GM21447 (cell line): Measurements from ENCODE around the gene APBA2.

Source experiments
- ATAC-seq: cut with Tn5 transposase; IDR thresholded peaks from one replicate; pipeline ENCODE4 v1.9.1; 2021; ENCODE audit not compliant: unreplicated experiment

Gene APBA2

DNA sequence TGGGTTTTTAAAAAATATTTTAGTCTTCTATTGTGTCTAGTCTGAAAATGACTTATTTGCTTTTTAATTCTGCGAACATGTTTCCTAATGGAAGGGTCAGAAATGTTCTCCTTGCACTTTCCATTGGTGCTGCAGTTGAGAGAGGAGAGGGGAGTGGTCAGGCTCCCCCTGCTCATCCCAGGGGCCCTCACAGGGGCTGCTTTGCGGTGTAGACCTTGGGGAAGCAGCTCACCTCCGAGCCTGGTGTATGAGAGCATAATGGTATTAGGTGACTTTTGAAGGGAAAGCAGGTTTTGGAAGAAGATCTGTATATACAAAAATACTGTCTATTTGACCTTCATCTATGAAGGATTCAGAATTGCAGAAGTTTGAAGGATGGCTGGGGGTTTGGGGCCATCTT is 28.3 kb downstream of the APBA2 start:
- ATAC-seq = no peak

GRCh38 chr15:28914483-28915023 is 28.8 kb downstream of the APBA2 start:
- no peak for ATAC-seq

DNA sequence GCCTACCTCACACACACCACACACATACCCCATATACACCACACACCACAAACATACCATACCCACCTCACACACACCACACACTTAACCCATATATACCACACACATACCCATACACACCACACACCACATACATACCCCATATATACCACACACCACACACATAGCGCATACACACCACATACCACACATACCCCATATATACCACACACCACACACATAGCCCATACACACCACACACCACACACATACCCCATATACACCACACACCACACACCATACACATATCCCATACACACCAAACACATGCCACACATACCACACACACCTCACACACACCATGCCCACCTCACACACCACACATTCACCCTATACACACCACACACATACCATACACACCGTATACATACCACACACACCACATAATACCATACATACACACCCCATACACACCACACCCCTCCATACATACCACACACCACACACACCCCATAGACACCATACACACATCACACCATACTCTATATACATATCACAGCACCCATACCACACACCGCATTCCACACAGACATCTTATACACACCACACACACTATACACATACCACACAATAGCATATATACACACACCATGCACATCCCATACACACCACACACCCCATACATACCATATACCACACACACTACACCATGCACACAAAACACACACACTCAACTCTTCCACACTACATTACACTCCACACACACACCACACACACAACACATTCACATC is 29.5 kb downstream of the APBA2 start:
- ATAC-seq = no peak

DNA sequence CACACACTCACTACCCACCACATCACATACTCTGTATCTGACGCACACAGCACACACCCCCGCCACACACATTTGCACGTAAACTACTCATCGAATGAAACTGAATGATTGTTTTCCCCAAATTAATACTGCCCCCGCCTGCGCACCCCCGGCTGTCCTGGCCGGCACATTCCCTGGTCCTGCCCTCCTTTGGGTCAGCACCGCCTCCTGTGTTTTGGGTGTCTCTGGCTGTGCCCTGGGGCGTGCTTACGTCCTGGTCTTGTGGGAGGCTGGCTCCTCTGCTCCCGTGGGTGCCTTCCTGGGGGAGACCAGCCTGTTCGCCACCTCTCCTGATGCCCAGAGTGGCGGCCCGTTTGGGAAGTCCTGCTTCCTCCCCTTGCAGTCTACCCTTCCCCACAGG is 30.2 kb downstream of the APBA2 start:
- no peak for ATAC-seq

DNA sequence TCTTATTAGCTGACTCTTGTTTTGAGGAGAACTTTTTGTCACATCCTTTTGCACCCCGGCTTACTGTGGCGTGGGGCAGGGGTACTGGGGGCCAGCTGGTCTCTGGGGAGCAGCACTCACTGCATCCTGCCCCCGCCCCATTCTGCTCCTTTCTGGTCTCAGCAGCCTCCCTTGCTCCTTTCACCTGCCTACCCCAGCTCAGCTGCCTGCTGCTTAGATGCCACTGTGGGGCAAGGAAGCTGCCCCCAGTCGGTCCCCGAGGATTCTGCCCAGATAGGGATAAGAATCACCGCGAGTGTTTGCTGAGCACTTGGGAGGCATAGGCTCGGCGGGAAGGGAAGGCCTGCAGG is 32.0 kb downstream of the APBA2 start:
- ATAC-seq = no peak

DNA sequence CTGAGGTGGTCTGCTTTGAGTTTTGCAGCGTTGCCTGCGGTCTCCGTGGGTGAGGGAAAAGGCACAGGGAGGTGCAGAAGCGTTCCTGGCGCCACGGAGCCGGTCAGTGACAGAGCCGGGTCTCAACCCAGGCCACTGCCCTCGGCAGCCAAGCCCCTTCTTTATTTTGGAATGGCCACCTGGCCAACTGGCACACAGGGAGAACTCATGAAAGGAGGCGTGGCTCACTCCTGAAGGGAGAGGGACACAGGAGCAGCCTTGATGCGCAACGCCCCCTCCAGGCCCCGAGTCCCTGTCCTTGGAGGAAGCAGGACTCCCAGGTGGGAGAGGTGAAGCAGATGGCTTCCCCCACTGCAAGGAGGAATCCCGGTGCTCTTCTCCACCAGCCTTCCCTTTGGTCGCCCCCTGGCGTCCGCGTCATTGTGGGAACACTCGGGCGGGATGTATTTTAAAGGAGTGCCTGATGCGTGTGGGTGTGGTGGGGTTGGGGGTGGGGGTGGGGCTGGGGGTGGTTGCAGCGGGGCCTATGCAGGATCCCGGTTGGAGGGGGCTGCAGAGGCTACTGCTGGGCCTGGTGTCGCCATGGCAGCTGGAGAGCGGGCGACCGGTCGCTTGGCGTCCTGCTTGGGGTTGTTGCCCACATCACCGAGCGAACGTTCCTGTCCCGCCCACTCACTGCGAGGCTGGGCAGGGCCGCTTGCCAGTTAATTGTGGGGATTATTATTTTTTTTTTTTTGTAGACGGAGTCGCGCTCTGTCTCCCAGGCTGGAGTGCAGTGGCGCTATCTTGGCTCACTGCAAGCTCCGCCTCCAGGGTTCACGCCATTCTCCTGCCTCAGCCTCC is 32.6 kb downstream of the APBA2 start:
- ATAC-seq = no peak

DNA sequence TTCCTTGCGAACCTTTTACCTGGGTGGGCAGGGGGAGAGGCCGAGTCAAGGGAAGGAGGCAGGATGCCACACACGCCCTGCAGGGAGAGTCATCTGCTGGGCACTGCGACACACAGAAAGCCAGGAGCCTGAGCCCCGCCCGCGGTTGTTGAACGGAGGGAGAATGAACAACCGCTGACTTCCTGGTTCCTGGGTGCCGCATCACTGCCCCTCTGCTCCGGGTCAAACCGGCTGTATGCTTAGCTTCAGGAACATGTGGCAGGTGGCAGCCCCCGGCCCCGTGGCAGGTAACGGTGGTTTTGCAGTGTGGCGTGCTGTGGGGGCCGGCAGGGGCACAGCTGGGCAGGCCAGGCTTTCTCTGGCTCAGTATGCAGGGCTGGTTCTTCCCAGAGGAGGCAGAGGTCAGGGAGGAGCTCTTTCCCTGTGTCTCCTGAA is 33.4 kb downstream of the APBA2 start:
- no peak for ATAC-seq

GRCh38 chr15:28919679-28920655 is 34.2 kb downstream of the APBA2 start:
- ATAC-seq = no peak

GRCh38 chr15:28920781-28921331 is 35.1 kb downstream of the APBA2 start:
- ATAC-seq = no peak

GRCh38 chr15:28921336-28921735 is 35.6 kb downstream of the APBA2 start:
- ATAC-seq = no peak

GRCh38 chr15:28921919-28922706 is 36.3 kb downstream of the APBA2 start:
- ATAC-seq = no peak

DNA sequence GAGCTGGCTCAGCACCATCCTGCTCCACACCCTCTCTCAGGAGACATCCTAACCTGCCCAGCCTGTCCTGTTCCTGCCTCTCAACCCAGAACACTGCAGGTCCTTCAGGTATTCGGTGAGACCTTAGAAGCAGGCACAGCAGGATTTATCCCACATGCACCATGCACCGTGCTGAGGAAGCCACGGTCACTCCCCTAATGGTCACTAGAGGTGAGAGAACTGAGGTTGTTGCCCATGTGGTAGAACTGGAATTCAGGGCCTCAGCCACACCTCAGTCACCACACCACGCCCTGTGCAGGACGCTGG is 36.9 kb downstream of the APBA2 start:
- ATAC-seq = no peak

GRCh38 chr15:28923726-28924280 is 38.0 kb downstream of the APBA2 start:
- ATAC-seq = no peak

DNA sequence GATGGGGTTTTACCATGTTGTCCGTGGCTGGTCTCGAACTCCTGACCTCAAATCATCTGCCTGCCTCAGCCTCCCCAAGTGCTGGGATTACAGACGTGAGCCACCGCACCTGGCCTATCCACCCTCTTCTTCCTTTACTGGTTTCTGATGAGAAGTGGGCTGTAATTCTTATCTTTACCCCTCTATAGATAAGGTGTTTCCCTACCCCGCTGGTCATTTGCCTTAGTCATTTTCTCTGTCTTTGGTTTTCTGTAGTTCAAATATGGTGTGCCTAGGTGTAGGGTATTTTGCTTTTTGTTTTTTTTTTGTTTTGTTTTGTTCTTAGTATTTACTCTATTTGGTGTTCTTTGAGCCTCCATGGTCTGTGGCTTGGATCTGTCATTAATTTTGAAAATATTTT is 41.3 kb downstream of the APBA2 start:
- no peak for ATAC-seq

DNA sequence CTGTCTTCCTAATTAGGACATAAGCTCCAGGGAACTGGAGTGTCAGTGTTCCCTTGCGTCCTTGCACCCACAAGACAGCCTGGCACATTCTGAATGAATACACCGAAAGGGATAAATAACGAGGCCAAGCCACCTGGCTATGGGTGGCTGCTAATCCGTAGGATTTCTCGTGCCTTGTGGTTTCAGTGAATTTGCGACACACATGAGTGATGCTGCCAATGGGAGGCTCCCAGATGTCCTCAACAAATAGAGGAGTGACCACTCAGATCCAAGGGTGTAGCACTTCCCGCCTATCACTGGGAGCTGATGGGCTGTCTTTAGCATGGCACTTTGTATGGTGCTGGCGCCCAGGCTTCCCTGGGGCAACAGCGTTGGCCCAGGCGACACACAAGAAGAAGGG is 43.4 kb downstream of the APBA2 start:
- no peak for ATAC-seq

DNA sequence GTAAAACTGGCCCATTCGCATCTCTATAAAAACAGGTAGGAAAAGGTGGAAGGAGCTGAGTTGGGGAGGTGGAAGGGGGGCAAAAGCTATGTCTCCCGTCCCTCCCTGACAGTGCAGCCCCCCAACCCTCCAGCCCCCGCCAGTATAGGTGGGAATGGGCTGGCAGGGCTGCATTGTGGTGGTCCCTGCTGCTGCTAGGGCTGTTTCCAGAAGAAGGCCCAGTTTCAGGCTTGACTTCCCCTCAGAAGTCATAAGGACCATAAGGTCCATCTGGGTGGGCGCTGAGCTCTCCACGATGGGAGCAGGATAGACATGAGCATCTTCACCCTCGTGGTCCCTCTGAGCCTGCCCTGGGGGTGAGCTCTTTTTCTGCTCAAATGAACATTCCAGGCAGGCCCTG is 44.2 kb downstream of the APBA2 start:
- ATAC-seq = no peak

DNA sequence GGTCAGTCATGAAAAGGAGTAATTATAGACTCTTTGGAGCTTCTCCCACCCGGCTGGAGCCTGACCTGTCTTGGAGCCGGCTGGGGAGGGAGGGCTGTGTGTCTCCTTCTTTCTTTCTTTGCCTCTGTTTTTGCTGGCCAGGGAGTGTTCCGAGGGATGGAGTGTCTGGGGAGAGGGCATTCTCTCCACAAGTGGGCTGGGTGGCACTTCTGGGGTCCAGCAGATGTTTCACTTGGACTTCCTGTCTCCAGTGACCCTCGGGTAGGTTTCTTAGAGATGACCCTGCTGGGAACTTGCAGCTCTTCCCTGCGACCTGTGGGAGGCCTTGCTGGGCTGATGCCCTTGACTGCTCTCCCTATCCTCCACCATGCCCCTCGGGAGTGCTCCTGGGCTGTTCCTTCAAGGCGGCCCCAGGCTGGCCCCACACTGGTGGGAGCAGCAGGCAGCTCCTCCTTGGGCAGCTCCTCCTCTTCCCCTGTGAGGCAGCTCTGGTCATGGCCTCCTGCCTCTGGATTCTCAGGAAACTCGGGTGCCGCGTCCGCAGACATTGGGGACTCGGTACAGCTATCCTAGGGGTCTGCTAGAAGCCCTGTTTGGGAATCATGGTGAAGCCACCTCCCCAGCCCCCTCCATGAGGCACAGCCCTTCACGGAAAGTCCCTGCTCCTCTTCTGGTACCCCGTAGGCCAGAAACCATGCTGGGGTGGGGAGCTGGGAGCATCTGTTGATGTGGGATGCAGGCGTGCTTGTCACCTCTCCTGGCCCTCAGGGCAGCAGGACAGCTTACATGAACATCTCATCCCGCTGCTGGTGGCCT is 44.9 kb downstream of the APBA2 start:
- ATAC-seq = no peak

GRCh38 chr15:28931828-28932227 is 46.1 kb downstream of the APBA2 start:
- no peak for ATAC-seq

- ATAC-seq = no peak
These were observed 46.6 kb downstream of the APBA2 start for GRCh38 chr15:28932361-28932760.
